Subcutaneous adipose tissue (tissue), 4 donors: Measurements from ENCODE around the gene CNTNAP2. TPM values are rescaled to one million over a fixed set of nuclear protein-coding genes. Genes with fewer than 3 reads are reported as not detected.

ENCODE experiments used
- total RNA-seq, 4 donors: library from RNA; depleted of rRNA; stranded (reverse); fragments of >200 nt; gene quantifications; one replicate each; pipeline ENCODE4 v1.1.0, GENCODE V29; 2016
- TF ChIP-seq, protein P1 (sequence below): fragments of 450-650 bp; IDR thresholded peaks from one replicate; pipeline ENCODE4 v1.5.1; 2016; ENCODE audit warnings: low read depth, mild to moderate bottlenecking, control low read depth, antibody characterized with exemption, moderate library complexity

CNTNAP2 gene
- total RNA-seq, 4 donors from 2014 or later, result not detected

- TF ChIP-seq, protein P1, sequence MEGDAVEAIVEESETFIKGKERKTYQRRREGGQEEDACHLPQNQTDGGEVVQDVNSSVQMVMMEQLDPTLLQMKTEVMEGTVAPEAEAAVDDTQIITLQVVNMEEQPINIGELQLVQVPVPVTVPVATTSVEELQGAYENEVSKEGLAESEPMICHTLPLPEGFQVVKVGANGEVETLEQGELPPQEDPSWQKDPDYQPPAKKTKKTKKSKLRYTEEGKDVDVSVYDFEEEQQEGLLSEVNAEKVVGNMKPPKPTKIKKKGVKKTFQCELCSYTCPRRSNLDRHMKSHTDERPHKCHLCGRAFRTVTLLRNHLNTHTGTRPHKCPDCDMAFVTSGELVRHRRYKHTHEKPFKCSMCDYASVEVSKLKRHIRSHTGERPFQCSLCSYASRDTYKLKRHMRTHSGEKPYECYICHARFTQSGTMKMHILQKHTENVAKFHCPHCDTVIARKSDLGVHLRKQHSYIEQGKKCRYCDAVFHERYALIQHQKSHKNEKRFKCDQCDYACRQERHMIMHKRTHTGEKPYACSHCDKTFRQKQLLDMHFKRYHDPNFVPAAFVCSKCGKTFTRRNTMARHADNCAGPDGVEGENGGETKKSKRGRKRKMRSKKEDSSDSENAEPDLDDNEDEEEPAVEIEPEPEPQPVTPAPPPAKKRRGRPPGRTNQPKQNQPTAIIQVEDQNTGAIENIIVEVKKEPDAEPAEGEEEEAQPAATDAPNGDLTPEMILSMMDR, result no peak
Measured at GRCh38 chr7:147639037-147639436, 1522.4 kb downstream of the CNTNAP2 start.

DNA sequence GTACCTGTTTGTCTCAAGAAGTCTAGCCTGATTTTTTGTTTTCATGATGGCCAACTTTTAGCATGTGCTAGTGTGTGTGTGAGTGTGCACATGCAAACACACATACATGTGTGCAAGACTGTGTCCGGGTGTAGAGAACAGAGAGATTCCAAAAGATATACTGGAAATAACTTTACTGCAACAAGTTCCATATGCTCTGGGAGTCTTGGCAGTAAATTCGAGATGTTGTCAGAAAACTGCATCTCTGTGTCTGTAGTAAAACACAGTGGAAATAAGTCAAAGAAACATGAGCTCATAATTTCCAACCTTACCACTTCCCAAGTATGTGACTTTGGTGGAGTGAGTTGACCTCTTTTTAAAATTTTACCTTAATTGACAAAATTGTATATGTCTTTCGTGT lies 1523.2 kb downstream of the CNTNAP2 start:
- TF ChIP-seq, protein P1, result no peak

- TF ChIP-seq, protein P1, result no peak
Measured at GRCh38 chr7:147640821-147641220, 1524.2 kb downstream of the CNTNAP2 start.

DNA sequence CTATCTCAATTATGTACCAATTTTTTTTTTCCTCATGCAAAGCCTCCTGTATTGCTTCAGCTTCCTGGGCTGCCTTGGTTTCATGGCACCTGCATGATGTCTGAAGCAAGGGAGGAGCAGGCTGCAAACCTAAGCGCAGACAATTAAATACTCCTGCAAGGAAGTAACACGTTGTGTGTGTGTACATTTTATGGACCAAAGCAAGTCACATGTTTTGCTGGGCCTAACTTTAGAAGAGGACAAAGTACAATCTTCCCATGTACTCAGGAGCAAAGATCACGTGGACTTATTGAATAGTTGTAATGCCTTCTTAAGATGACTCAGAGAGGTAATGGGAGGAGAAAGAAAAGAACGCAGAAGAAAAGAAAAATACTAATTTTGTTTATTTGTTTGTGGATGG lies 1530.0 kb downstream of the CNTNAP2 start:
- TF ChIP-seq, protein P1, result no peak

DNA sequence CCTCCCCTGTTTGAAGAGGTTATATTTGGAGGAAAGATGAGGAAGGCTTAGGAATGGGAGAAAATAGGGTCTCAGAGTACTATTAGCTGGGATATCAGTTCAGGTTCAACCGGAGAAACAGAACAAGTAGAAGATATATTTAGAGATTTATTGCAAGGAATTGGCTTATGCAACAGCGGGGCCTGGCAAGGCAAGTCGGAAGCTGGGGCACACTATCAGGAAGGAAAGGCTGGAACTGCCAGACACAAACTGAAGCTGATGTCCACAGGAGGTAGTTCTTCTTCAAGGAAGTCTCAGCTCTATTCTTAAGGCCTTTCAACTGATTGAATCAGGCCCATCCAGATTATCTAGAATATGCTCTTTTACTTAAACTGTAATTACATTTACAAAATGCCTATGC lies 1534.4 kb downstream of the CNTNAP2 start:
- TF ChIP-seq, protein P1, result no peak

- TF ChIP-seq, protein P1, result no peak
Measured at GRCh38 chr7:147651601-147652000, 1535.0 kb downstream of the CNTNAP2 start.

DNA sequence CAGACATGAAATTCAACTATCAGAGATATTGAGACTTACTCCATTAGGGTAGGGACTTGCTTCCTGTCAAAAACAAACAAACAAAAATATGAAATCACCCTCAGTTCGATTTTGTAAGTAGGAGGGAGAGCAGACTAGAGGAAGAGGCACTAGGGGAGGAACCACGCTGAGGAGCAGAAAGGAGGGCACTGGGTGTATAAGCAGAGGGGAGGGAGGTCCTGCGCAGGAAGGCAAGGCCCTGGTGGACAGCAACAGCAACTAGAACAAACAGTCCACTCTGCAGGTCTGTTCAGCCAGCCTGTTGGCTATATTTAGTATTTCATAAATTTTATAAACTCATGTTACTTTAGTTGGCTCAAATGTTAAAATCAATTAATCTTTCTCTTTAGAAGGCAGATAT lies 1536.9 kb downstream of the CNTNAP2 start:
- TF ChIP-seq, protein P1, result no peak
